HL-60 (cell line): ENCODE measurements around the gene APMAP.
A peak's percentile ranks its signal among the peaks of the same experiment; 100 is the strongest.

Experiments
- DNase-seq, 2 experiments: peaks; one replicate each; pipeline ENCODE4 v3.0.0-alpha.2; 2010 to 2020; ENCODE audit warnings: low read depth in 1 of 2, low spot score in 1 of 2
- H3K27ac ChIP-seq: fragments of 250-450 bp; sonication (Bioruptor Pico); replicated peaks from 2 replicates; pipeline ENCODE4 v1.5.1; 2020; ENCODE audit warnings: mild to moderate bottlenecking, moderate library complexity
- H3K27me3 ChIP-seq: fragments of 250-450 bp; sonication (Bioruptor Pico); 2 replicates; pipeline ENCODE4 v1.5.1; 2021; ENCODE audit warnings: mild to moderate bottlenecking, moderate library complexity; ENCODE audit not compliant: insufficient read depth, poor library complexity, severe bottlenecking
- H3K4me3 ChIP-seq: replicated peaks from 2 replicates; pipeline ENCODE4 v1.5.1; 2011; ENCODE audit warnings: mild to moderate bottlenecking, control low read depth, low read length; ENCODE audit not compliant: insufficient read depth
- GABPA ChIP-seq: IDR thresholded peaks from 2 replicates; pipeline ENCODE4 v1.6.1; 2012; ENCODE audit warnings: low read depth
- POLR2AphosphoS5 ChIP-seq: IDR thresholded peaks from 2 replicates; pipeline ENCODE4 v1.6.1; 2012; ENCODE audit warnings: low read depth
- SPI1 ChIP-seq: IDR thresholded peaks from 2 replicates; pipeline ENCODE4 v1.6.1; 2012; ENCODE audit warnings: low read depth, mild to moderate bottlenecking, borderline replicate concordance
- TF ChIP-seq, protein P1 (sequence below): IDR thresholded peaks from 2 replicates; pipeline ENCODE4 v1.6.1; 2012; ENCODE audit warnings: low read depth; ENCODE audit not compliant: insufficient replicate concordance
- TF ChIP-seq, protein P2 (sequence below): IDR thresholded peaks from one replicate; pipeline ENCODE4 v1.5.1; 2011; ENCODE audit warnings: low read length, control low read depth, inconsistent platforms; ENCODE audit not compliant: insufficient read depth

APMAP gene

DNA sequence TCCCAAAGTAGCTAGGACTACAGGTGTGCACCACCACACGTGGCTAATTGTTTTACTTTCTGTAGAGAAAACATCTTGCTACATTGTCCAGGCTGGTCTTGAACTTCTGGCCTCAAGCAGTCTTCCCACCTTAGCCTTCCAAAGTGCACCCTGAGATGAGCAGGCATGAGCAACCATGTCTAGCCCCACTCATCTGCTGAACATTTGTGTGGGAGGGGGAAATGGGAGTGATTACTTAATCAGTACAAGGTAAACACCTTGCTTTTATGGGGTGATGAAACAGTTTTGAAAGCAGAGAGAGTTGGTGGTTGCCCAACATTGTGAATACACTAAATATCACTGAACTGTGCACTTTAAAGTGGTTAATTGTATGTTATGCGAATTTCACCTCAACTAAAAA lies 5.3 kb downstream of the APMAP start:
- no peaks in the 10 kb centered on the region for H3K27me3 ChIP-seq
- peak overlapping the region; percentile 75 for H3K27ac ChIP-seq
- TF ChIP-seq POLR2AphosphoS5 (no peak), GABPA (no peak)
- TF ChIP-seq, protein P1, sequence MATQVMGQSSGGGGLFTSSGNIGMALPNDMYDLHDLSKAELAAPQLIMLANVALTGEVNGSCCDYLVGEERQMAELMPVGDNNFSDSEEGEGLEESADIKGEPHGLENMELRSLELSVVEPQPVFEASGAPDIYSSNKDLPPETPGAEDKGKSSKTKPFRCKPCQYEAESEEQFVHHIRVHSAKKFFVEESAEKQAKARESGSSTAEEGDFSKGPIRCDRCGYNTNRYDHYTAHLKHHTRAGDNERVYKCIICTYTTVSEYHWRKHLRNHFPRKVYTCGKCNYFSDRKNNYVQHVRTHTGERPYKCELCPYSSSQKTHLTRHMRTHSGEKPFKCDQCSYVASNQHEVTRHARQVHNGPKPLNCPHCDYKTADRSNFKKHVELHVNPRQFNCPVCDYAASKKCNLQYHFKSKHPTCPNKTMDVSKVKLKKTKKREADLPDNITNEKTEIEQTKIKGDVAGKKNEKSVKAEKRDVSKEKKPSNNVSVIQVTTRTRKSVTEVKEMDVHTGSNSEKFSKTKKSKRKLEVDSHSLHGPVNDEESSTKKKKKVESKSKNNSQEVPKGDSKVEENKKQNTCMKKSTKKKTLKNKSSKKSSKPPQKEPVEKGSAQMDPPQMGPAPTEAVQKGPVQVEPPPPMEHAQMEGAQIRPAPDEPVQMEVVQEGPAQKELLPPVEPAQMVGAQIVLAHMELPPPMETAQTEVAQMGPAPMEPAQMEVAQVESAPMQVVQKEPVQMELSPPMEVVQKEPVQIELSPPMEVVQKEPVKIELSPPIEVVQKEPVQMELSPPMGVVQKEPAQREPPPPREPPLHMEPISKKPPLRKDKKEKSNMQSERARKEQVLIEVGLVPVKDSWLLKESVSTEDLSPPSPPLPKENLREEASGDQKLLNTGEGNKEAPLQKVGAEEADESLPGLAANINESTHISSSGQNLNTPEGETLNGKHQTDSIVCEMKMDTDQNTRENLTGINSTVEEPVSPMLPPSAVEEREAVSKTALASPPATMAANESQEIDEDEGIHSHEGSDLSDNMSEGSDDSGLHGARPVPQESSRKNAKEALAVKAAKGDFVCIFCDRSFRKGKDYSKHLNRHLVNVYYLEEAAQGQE = no peak
- TF ChIP-seq, protein P2, sequence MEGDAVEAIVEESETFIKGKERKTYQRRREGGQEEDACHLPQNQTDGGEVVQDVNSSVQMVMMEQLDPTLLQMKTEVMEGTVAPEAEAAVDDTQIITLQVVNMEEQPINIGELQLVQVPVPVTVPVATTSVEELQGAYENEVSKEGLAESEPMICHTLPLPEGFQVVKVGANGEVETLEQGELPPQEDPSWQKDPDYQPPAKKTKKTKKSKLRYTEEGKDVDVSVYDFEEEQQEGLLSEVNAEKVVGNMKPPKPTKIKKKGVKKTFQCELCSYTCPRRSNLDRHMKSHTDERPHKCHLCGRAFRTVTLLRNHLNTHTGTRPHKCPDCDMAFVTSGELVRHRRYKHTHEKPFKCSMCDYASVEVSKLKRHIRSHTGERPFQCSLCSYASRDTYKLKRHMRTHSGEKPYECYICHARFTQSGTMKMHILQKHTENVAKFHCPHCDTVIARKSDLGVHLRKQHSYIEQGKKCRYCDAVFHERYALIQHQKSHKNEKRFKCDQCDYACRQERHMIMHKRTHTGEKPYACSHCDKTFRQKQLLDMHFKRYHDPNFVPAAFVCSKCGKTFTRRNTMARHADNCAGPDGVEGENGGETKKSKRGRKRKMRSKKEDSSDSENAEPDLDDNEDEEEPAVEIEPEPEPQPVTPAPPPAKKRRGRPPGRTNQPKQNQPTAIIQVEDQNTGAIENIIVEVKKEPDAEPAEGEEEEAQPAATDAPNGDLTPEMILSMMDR = no peak
- peak; percentile 44 to 62 for DNase-seq
- no peak overlapping the region for H3K4me3 ChIP-seq

DNA sequence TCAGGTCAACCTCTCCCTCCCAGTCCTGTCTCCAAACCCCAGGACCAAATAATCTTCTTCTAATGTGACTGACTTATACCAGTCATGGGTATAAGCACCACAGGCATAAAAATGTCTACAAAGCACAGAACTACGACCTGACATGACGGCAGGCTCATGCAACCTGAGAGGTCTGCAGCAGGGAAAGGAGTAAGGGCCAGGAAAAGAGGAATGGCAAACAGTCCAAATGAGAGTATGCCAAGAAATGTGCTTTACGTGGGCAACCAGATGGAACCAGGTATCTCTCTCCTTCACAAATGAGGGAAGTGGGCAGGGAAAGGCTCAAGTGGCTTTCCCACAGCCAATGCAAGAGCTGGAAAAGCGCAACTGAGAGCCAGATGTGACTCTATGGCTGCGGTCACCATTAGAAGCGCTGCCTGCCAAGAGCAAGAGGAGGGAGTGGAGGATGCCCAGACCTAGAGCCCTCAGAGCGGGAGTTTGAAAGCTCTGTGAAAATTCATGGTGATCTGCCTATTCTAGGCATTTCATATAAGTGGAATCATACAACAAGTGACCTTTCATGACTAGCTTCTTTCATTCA lies 6.0 kb downstream of the APMAP start:
- H3K27me3 ChIP-seq = no peaks in the 10 kb centered on the region
- H3K4me3 ChIP-seq = no peak overlapping the region
- DNase-seq = no peak
- TF ChIP-seq SPI1 = no peak
- TF ChIP-seq, protein P2 = no peak
- TF ChIP-seq GABPA = no peak
- no peak for TF ChIP-seq POLR2AphosphoS5
- TF ChIP-seq, protein P1 = no peak
- peak overlapping the region; percentile 75 for H3K27ac ChIP-seq

DNA sequence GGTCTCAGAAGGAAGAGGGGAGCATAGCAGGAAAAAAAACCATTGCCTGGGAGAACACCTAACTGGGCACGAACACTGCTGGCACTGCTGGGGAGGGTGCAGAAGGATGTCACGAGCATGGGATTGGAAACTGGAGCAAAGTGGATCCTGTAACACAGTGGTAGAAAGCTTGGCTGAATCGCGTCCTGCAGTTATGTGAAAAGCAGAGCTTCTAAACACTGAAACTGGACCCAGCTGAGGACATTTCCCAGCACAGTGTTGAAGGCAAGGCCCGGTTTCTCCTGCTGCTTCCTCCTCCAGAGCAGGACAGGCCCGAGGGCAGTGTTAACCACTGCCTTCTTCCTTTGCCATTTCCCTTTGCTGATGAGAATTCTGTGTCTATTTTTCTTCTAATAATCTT lies 6.7 kb downstream of the APMAP start:
- TF ChIP-seq POLR2AphosphoS5 (no peak), GABPA (no peak), SPI1 (no peak)
- TF ChIP-seq, protein P2 = no peak
- TF ChIP-seq, protein P1 = no peak
- Histone ChIP-seq H3K27ac (peak overlapping the region; percentile 75), H3K27me3 (no peaks in the 10 kb centered on the region), H3K4me3 (no peak overlapping the region)
- DNase-seq = no peak
